Activated CD4-positive, alpha-beta T cell treated with anti-CD3 and anti-CD28 coated beads for 1 hour (primary cell): ENCODE results near the gene CLDN8.

Source experiments
- DNase-seq: peaks from one replicate; pipeline ENCODE4 v3.0.0-alpha.2; 2020

The CLDN8 gene

GRCh38 chr21:30216041-30216723, at the start of gene CLDN8:
Gene CLDN8 (minus strand): TSS chr21:30216097. CDS start chr21:30215925, 172 bp downstream.
- DNase-seq, result no peak

GRCh38 chr21:30257773-30258172, 41.9 kb upstream of the CLDN8 start:
- no peak for DNase-seq

GRCh38 chr21:30256100-30256499, 40.2 kb upstream of the CLDN8 start:
- no peak for DNase-seq

GRCh38 chr21:30255679-30256078, 39.8 kb upstream of the CLDN8 start:
- no peak for DNase-seq

GRCh38 chr21:30251781-30252180, 35.9 kb upstream of the CLDN8 start:
- no peak for DNase-seq

GRCh38 chr21:30249936-30250335, 34.0 kb upstream of the CLDN8 start:
- no peak for DNase-seq

GRCh38 chr21:30248844-30249243, 32.9 kb upstream of the CLDN8 start:
- no peak for DNase-seq

- DNase-seq, result no peak
These were observed 29.2 kb upstream of the CLDN8 start for GRCh38 chr21:30245061-30245460.

GRCh38 chr21:30243691-30244090, 27.8 kb upstream of the CLDN8 start:
- DNase-seq, result no peak

GRCh38 chr21:30240661-30241060, 24.8 kb upstream of the CLDN8 start:
- DNase-seq, result no peak

- DNase-seq, result no peak
These were observed 22.3 kb upstream of the CLDN8 start for GRCh38 chr21:30238168-30238567.

GRCh38 chr21:30234643-30235042, 18.7 kb upstream of the CLDN8 start:
- DNase-seq, result no peak

- DNase-seq, result no peak
These were observed 18.2 kb upstream of the CLDN8 start for GRCh38 chr21:30234050-30234449.

- no peak for DNase-seq
These were observed 17.5 kb upstream of the CLDN8 start for GRCh38 chr21:30233228-30234020.

- no peak for DNase-seq
These were observed 16.1 kb upstream of the CLDN8 start for GRCh38 chr21:30232011-30232410.

- no peak for DNase-seq
These were observed 11.9 kb upstream of the CLDN8 start for GRCh38 chr21:30227633-30228404.

- DNase-seq, result no peak
These were observed 11.2 kb upstream of the CLDN8 start for GRCh38 chr21:30227128-30227527.

- DNase-seq, result no peak
These were observed 7.7 kb upstream of the CLDN8 start for GRCh38 chr21:30223596-30223995.

GRCh38 chr21:30222724-30223123, 6.8 kb upstream of the CLDN8 start:
- no peak for DNase-seq

GRCh38 chr21:30211071-30211470, 4.8 kb downstream of the CLDN8 start:
- DNase-seq, result no peak

GRCh38 chr21:30209601-30210000, 6.3 kb downstream of the CLDN8 start:
- no peak for DNase-seq

- no peak for DNase-seq
These were observed 8.7 kb downstream of the CLDN8 start for GRCh38 chr21:30207252-30207579.

GRCh38 chr21:30206551-30207251, 9.2 kb downstream of the CLDN8 start:
- no peak for DNase-seq
